Activated naive CD4-positive, alpha-beta T cell treated with anti-CD3 and anti-CD28 coated beads, Interleukin-2, amount 50 U/mL, for 24 hours (primary cell): ENCODE results near the gene CREB3L1.
"Not testable (repeated sequence)": the region's sequence is repeated elsewhere in the genome, so short reads cannot be mapped to it uniquely, and the experiment has no call there.

Experiments
- H3K27ac Mint-ChIP-seq: one replicate; pipeline ENCODE4 v1.8.0; 2021; ENCODE audit warnings: mild to moderate bottlenecking, mixed read lengths
- H3K27me3 Mint-ChIP-seq: one replicate; pipeline ENCODE4 v1.8.0; 2021; ENCODE audit warnings: mixed read lengths
- H3K36me3 Mint-ChIP-seq: one replicate; pipeline ENCODE4 v1.8.0; 2021; ENCODE audit warnings: mixed read lengths
- H3K4me1 Mint-ChIP-seq: one replicate; pipeline ENCODE4 v1.8.0; 2021; ENCODE audit warnings: mixed read lengths
- H3K4me3 Mint-ChIP-seq: one replicate; pipeline ENCODE4 v1.8.0; 2021; ENCODE audit warnings: mild to moderate bottlenecking, mixed read lengths
- H3K9me3 Mint-ChIP-seq: one replicate; pipeline ENCODE4 v1.8.0; 2021; ENCODE audit warnings: mixed read lengths

Gene CREB3L1

GRCh38 chr11:46243796-46244109, 33.7 kb upstream of the CREB3L1 start:
- no peaks in the 10 kb centered on the region for H3K27me3 Mint-ChIP-seq
- H3K36me3 Mint-ChIP-seq, result no peaks in the 10 kb centered on the region
- peaks cover 20% of the 10 kb centered on the region for H3K4me1 Mint-ChIP-seq
- H3K27ac Mint-ChIP-seq, result no peak overlapping the region
- peak overlapping the region; percentile 89 for H3K4me3 Mint-ChIP-seq
- H3K9me3 Mint-ChIP-seq, result no peaks in the 10 kb centered on the region

- Mint-ChIP-seq H3K27me3 (no peaks in the 10 kb centered on the region), H3K4me1 (peaks cover 13% of the 10 kb centered on the region), H3K9me3 (no peaks in the 10 kb centered on the region), H3K27ac (no peak overlapping the region), H3K4me3 (no peak overlapping the region), H3K36me3 (no peaks in the 10 kb centered on the region)
Measured at GRCh38 chr11:46246521-46246920, 30.9 kb upstream of the CREB3L1 start.

- Mint-ChIP-seq H3K9me3 (no peaks in the 10 kb centered on the region), H3K27me3 (no peaks in the 10 kb centered on the region), H3K27ac (no peak overlapping the region), H3K4me1 (peaks cover 11% of the 10 kb centered on the region), H3K4me3 (no peak overlapping the region), H3K36me3 (no peaks in the 10 kb centered on the region)
Measured at GRCh38 chr11:46247090-46247489, 30.4 kb upstream of the CREB3L1 start.

GRCh38 chr11:46247659-46248058, 29.8 kb upstream of the CREB3L1 start:
- H3K4me1 Mint-ChIP-seq, result peaks cover 5% of the 10 kb centered on the region
- H3K36me3 Mint-ChIP-seq, result no peaks in the 10 kb centered on the region

GRCh38 chr11:46248289-46249102, 29.0 kb upstream of the CREB3L1 start:
- no peaks in the 10 kb centered on the region for H3K9me3 Mint-ChIP-seq

More at GRCh38 chr11:46247659-46248058, 29.8 kb upstream of the CREB3L1 start:
- Mint-ChIP-seq H3K4me3 (no peak overlapping the region), H3K9me3 (no peaks in the 10 kb centered on the region), H3K27ac (no peak overlapping the region), H3K27me3 (no peaks in the 10 kb centered on the region)

GRCh38 chr11:46249103-46249937, 28.1 kb upstream of the CREB3L1 start:
- no peaks in the 10 kb centered on the region for H3K27me3 Mint-ChIP-seq
- H3K36me3 Mint-ChIP-seq, result no peaks in the 10 kb centered on the region
- no peak overlapping the region for H3K4me3 Mint-ChIP-seq
- no peaks in the 10 kb centered on the region for H3K9me3 Mint-ChIP-seq
- H3K27ac Mint-ChIP-seq, result no peak overlapping the region
- no peaks in the 10 kb centered on the region for H3K4me1 Mint-ChIP-seq

More at GRCh38 chr11:46248289-46249102, 29.0 kb upstream of the CREB3L1 start:
- Mint-ChIP-seq H3K4me3 (no peak overlapping the region), H3K27ac (no peak overlapping the region), H3K36me3 (no peaks in the 10 kb centered on the region), H3K27me3 (no peaks in the 10 kb centered on the region), H3K4me1 (peaks cover 3% of the 10 kb centered on the region)

- Mint-ChIP-seq H3K4me1 (no peaks in the 10 kb centered on the region), H3K36me3 (no peaks in the 10 kb centered on the region), H3K9me3 (no peaks in the 10 kb centered on the region), H3K27ac (no peak overlapping the region), H3K27me3 (no peaks in the 10 kb centered on the region), H3K4me3 (no peak overlapping the region)
Measured at GRCh38 chr11:46249938-46250744, 27.3 kb upstream of the CREB3L1 start.

GRCh38 chr11:46250745-46251052, 26.8 kb upstream of the CREB3L1 start:
- H3K27ac Mint-ChIP-seq, result no peak overlapping the region
- H3K4me3 Mint-ChIP-seq, result no peak overlapping the region
- no peaks in the 10 kb centered on the region for H3K9me3 Mint-ChIP-seq
- no peaks in the 10 kb centered on the region for H3K27me3 Mint-ChIP-seq
- no peaks in the 10 kb centered on the region for H3K4me1 Mint-ChIP-seq
- no peaks in the 10 kb centered on the region for H3K36me3 Mint-ChIP-seq

GRCh38 chr11:46251954-46252353, 25.5 kb upstream of the CREB3L1 start:
- H3K9me3 Mint-ChIP-seq, result no peaks in the 10 kb centered on the region
- H3K4me1 Mint-ChIP-seq, result no peaks in the 10 kb centered on the region
- H3K27ac Mint-ChIP-seq, result no peak overlapping the region
- no peak overlapping the region for H3K4me3 Mint-ChIP-seq
- H3K36me3 Mint-ChIP-seq, result no peaks in the 10 kb centered on the region
- H3K27me3 Mint-ChIP-seq, result no peaks in the 10 kb centered on the region

- Mint-ChIP-seq H3K36me3 (no peaks in the 10 kb centered on the region), H3K9me3 (no peaks in the 10 kb centered on the region), H3K27ac (no peak overlapping the region), H3K27me3 (no peaks in the 10 kb centered on the region), H3K4me3 (no peak overlapping the region), H3K4me1 (no peaks in the 10 kb centered on the region)
Measured at GRCh38 chr11:46252373-46252914, 25.0 kb upstream of the CREB3L1 start.

GRCh38 chr11:46253258-46254132, 24.0 kb upstream of the CREB3L1 start:
- H3K36me3 Mint-ChIP-seq, result no peaks in the 10 kb centered on the region
- H3K9me3 Mint-ChIP-seq, result no peaks in the 10 kb centered on the region
- no peaks in the 10 kb centered on the region for H3K27me3 Mint-ChIP-seq
- H3K4me1 Mint-ChIP-seq, result no peaks in the 10 kb centered on the region
- H3K27ac Mint-ChIP-seq, result no peak overlapping the region
- no peak overlapping the region for H3K4me3 Mint-ChIP-seq

- Mint-ChIP-seq H3K4me1 (no peaks in the 10 kb centered on the region), H3K4me3 (no peak overlapping the region), H3K27ac (no peak overlapping the region), H3K9me3 (no peaks in the 10 kb centered on the region), H3K36me3 (no peaks in the 10 kb centered on the region), H3K27me3 (no peaks in the 10 kb centered on the region)
Measured at GRCh38 chr11:46254133-46254491, 23.4 kb upstream of the CREB3L1 start.

GRCh38 chr11:46256540-46257001, 20.9 kb upstream of the CREB3L1 start:
- Mint-ChIP-seq H3K36me3 (no peaks in the 10 kb centered on the region), H3K4me1 (no peaks in the 10 kb centered on the region), H3K27me3 (no peaks in the 10 kb centered on the region), H3K4me3 (no peak overlapping the region), H3K9me3 (no peaks in the 10 kb centered on the region), H3K27ac (no peak overlapping the region)

GRCh38 chr11:46259347-46259746, 18.1 kb upstream of the CREB3L1 start:
- not testable (repeated sequence) for H3K4me1 Mint-ChIP-seq, H3K9me3 Mint-ChIP-seq, H3K36me3 Mint-ChIP-seq, H3K4me3 Mint-ChIP-seq, H3K27ac Mint-ChIP-seq, H3K27me3 Mint-ChIP-seq
